GM21825 (cell line): ENCODE results near the gene PRR20B.
"Not testable (repeated sequence)": the region's sequence is repeated elsewhere in the genome, so short reads cannot be mapped to it uniquely, and the experiment has no call there.

Source experiments
- ATAC-seq: cut with Tn5 transposase; IDR thresholded peaks from one replicate; pipeline ENCODE4 v1.9.1; 2021; ENCODE audit warnings: mild to moderate bottlenecking, moderate library complexity; ENCODE audit not compliant: unreplicated experiment

The PRR20B gene

GRCh38 chr13:57147188-57147587, at the start of gene PRR20B:
TSS of gene PRR20B (plus strand) at chr13:57147488. CDS start at chr13:57147875, 387 bp downstream.
- ATAC-seq = not testable (repeated sequence)

- ATAC-seq = no peak
Observed at GRCh38 chr13:57114945-57115344, 32.3 kb upstream of the PRR20B start.

- ATAC-seq = no peak
Observed at GRCh38 chr13:57123681-57124080, 23.6 kb upstream of the PRR20B start.

GRCh38 chr13:57128909-57129308, 18.4 kb upstream of the PRR20B start:
- no peak for ATAC-seq

- no peak for ATAC-seq
Observed at GRCh38 chr13:57136093-57136492, 11.2 kb upstream of the PRR20B start.

- ATAC-seq = no peak
Observed at GRCh38 chr13:57137585-57137984, 9.7 kb upstream of the PRR20B start.

- no peak for ATAC-seq
Observed at GRCh38 chr13:57138988-57139387, 8.3 kb upstream of the PRR20B start.

- not testable (repeated sequence) for ATAC-seq
Observed at GRCh38 chr13:57139781-57140180, 7.5 kb upstream of the PRR20B start.

- not testable (repeated sequence) for ATAC-seq
Observed at GRCh38 chr13:57140235-57140968, 6.9 kb upstream of the PRR20B start, which contains the start of gene PRR20A. TSS of gene PRR20A (plus strand) at chr13:57140918. CDS start at chr13:57141305, 387 bp downstream.

GRCh38 chr13:57148106-57148505, 818 bp downstream of the PRR20B start:
- ATAC-seq = not testable (repeated sequence)

GRCh38 chr13:57153761-57154160, 6.5 kb downstream of the PRR20B start, which contains the start of gene PRR20C:
TSS of gene PRR20C (plus strand) at chr13:57154061. CDS start at chr13:57154448, 387 bp downstream.
- ATAC-seq = not testable (repeated sequence)

GRCh38 chr13:57160332-57160731, 13.0 kb downstream of the PRR20B start, which contains the start of gene PRR20D:
TSS of gene PRR20D (plus strand) at chr13:57160632. CDS start at chr13:57161019, 387 bp downstream.
- not testable (repeated sequence) for ATAC-seq

- ATAC-seq = not testable (repeated sequence)
Observed at GRCh38 chr13:57166897-57167296, 19.6 kb downstream of the PRR20B start, which contains the start of gene PRR20E. TSS of gene PRR20E (plus strand) at chr13:57167197. CDS start at chr13:57167584, 387 bp downstream.

GRCh38 chr13:57191667-57192066, 44.4 kb downstream of the PRR20B start:
- no peak for ATAC-seq
